Measurements from ENCODE around the gene ZFAND3.

The ZFAND3 gene

DNA sequence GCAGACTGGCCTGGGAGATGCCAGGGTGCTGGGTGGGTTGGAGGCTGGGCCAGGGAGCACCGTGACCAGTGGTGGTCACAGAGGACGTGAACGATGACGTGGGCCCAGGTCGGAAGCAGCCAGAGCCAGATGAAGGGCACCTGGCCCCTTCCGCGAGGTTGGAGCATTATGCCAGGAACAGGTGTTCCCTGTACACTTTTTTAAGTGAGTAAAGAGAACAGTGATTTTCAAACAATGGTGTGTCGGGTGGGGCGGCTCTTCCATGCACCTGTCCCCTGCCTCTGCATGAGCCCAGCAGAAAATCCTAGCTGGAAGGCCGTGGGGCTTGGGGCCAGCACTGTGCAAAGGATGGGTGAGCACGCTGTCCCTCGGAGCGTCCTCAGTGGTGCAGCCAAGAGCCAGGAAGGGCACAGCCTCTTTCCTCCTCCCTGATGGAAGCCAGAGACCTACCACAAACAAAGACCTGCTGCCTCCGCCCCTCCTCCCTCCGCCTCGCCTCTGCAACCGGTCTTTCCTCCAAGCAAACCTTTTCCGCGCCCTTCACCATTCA is 350.5 kb downstream of the ZFAND3 start:
- no peak for DNase-seq (ENCODE audit: low spot score)

DNA sequence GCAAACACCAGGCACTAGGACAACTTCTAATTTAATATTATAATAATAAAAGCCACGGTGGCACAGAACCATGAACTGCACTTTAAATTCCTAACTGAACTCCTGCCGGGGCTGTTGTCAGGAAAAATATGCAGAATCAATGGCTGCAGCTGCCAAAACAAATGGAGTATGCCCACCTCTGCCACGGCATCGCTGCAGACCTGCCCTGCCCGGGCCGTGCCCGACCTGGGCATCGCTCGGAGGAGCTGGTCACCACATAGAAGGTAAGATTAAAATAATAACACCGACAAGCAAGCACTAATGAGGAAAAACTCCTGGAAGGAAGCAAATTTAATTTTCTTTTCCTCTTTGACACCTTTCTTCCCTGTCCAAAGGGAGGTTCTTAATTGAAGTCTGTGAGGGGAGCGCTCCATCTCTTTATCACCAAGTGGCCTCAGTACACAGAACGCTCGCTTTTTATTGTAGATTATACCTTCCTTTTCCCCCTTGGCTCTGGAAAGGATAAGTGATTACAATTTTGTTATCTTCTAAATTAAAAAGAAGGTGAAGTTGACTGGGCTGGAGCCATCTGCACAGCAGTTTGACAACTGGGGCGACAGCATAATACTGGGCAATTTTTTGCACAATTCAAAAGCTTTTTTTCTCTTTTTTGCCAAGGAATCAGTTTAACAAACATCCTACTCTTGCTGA is 351.3 kb downstream of the ZFAND3 start:
- no peak for DNase-seq (ENCODE audit: low spot score)

DNA sequence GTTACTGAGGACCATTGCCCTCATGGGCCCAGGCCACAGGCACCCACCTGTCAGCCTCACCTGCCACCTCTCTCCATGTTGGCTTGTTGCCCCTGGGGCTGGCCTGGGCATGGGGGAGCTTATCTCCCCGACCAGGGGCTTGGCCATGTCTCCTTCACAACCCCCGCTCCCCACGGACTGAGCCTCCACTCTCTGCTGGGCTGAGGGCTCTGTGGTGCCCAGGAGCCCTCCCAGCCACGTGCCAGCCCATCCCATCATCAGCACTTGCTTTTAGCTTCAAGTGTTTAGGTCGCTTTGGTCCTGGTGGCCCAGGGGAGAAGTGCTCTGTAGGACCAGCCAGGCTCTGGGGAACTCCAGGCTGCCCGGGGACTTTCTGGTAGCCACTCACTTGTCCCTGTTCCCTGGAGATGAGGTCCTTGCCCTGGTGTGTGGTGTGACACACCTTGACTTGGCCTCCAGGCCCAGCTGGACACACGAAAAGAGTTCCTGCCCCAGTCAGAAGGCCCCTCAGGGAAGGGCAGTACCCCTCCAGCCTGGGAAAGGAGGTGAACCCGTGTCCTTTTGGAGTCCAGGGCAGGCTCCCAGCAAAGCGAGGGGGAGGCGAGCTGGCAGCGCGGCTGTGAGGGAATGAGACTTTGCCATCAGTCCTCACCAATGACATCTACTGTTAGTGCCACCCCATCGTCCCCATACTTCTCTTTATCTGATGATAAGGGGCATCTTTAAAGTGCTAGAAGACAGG is 352.6 kb downstream of the ZFAND3 start:
- DNase-seq (ENCODE audit: low spot score) = no peak

DNA sequence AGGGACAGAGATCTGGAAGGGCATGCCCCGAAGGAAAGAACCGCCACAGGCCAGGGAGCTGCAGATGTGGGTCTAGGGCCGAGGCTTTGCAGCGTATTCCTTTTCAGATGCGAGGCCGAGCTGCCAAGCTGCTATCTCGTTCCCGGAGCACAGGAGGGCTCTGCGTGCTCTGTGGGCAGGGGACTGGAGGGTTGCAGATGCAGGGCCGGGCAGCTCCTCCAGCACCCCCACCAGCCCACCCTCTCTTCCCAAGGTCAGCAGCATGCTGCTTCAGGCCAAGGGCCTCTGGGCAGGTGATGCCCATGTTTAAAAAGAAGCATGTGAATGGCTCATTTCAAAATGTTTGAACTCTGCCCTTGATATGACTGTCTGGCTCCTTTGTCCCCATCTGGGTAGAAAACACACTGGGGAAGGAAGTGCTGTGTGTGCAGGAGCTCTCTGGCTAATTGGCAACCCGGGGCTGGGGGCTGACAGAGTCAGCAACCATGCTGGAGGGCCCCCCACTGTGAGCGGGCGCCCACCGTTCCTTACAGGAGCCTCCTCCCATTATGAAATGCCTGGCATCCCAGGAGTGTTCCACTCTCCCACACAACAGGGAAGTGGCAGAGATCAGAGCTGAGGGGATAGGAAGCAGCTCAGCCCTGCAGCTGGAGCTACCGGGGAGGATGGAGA is 353.3 kb downstream of the ZFAND3 start:
- no peak for DNase-seq (ENCODE audit: low spot score)

- no peak for DNase-seq (ENCODE audit: low spot score)
Measured at GRCh38 chr6:38173909-38174308, 354.4 kb downstream of the ZFAND3 start.

- DNase-seq (ENCODE audit: low spot score) = no peak
Measured at GRCh38 chr6:38174315-38174714, 354.8 kb downstream of the ZFAND3 start.

DNA sequence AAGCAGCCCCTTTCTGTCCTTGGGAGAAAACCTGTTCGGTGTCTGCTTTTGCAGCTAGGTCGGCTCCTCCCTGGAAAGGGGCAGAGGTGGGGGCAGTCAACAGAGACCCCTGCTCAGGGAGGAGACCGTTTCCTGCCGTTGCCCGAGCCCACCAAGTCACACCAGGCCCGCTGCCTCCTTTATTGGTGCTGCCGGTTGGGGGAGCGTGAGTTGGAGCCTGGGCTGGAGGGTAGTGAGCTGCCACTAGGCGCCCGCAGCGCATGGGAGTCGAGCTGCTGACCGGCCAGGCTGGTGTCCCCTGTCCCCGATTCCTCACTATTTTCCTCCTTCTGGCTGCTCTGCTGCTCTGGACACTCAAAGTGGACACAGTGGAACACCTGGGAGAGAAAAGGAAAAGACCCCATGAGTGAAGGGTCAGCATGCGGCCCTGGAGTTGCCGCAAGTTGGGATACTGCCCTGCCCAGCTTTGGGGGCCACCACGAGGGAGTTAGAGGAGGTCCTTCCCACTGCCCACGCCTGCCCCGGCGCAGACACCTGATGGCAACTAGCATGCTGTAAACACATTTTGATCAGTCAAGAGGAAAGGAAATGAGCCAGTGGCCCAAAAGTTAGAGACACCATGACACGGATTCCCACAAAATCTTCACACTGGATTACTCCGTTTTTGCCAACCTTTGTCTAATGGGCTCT is 355.4 kb downstream of the ZFAND3 start:
- no peak for DNase-seq (ENCODE audit: low spot score)

GRCh38 chr6:38175786-38176185 is 356.3 kb downstream of the ZFAND3 start:
- DNase-seq (ENCODE audit: low spot score) = no peak

DNA sequence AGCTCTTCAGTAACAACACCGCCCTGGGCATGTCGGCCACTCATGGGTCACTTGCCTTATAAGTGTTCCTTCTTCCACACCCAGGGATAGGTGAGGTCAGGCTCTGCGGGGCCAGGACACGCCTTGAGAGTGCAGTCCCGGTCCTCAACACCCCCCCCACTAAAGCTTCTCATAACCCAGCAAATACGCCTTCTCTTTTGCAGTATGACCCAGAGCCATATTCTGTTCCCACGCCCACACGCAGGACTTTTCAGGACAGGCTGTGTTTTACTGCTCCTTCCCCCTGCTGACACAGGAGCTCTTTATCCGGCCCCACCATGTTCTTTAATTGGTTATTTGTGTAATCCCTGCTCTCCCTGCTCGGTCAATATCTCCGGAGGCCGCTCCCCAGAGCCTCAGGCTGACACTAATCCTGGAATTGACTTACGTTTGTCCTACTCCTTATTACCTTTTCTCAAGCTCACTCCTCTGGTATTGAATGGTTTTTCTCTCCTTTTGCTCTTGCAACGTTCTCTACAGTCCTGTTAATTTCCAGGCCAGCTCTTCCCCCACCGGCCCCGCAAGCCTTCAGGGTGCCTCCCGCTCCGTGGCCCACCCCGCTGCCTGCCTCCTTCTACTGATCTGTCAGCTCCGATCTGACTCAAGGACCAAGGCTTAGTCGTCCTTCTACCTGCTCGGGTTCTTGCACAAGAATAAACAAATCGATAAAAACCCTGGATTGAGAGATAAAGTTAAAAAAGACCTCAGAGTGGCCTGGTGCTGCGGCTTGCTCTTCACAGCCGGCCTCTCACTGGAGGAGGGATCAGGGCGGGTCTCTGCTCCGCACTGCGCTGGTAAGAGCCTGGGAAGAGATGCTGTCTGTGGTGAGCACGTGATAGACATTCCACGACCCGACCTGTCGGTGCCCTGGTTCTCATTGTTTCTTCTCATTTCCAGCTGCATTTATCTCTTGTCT is 357.5 kb downstream of the ZFAND3 start:
- DNase-seq (ENCODE audit: low spot score) = no peak

- DNase-seq (ENCODE audit: low spot score) = no peak
Measured at GRCh38 chr6:38177882-38178583, 358.5 kb downstream of the ZFAND3 start.

GRCh38 chr6:38178584-38178886 is 359.0 kb downstream of the ZFAND3 start:
- DNase-seq (ENCODE audit: low spot score) = no peak

DNA sequence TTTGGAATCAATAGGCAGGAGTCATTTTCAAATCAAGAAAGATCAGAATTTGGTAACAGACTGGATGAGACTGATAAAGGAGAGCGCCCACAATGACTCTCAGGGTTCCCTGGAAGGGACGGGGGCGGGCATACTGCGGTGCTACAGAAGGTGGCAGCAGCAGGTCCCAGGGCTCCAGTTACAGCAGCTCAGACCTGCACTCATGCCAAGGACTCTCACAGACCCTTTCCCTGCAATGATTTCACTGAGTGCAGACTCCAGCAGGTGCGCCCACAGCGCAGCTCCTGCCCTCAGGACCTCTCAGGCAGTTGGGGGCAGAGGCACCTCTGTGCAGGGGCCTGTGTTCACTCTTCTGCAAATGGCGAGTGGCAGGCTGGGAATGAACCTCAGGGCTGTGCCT is 359.8 kb downstream of the ZFAND3 start:
- no peak for DNase-seq (ENCODE audit: low spot score)

GRCh38 chr6:38179794-38180430 is 360.4 kb downstream of the ZFAND3 start:
- no peak for DNase-seq (ENCODE audit: low spot score)

DNA sequence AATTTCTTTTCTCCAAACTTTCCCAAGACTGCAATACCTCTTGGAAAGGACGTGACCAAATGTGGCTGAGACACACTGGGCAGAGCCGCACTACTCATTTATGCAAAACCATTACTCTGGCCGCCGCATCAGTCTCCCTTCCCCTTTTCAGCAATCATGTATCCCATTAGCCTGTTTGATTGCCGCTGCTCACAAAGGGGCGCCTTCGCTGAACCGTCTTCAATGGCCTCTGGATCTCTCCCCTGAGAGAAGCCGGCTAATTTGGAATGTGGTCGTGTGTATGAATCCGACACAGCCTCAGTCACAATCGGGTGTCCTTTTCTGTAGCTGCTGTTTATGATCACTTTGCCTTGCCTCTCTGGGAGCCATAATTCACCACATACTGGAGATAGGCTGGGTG is 361.1 kb downstream of the ZFAND3 start:
- DNase-seq (ENCODE audit: low spot score) = no peak

DNA sequence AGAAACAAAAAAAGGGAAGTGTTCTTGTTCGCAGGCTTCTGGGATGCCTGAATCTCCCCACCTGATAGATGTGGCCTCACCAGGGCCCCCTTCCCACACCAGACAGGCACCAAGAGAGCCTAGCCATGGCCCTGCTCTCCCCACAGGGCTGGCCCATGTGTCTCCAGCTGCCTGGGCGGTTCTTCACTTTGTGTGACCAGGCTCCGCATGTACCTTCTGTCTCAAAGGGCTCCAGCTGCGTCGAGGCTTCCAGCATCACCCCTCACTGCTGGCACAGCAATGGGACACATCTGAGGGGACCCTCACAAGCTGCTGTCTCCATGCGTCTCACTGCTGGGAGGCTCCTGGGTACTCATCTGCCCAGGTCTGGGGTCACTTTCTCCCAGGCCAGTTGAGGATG is 362.9 kb downstream of the ZFAND3 start:
- DNase-seq (ENCODE audit: low spot score) = no peak

- DNase-seq (ENCODE audit: low spot score) = no peak
Measured at GRCh38 chr6:38183856-38184584, 364.5 kb downstream of the ZFAND3 start.

DNA sequence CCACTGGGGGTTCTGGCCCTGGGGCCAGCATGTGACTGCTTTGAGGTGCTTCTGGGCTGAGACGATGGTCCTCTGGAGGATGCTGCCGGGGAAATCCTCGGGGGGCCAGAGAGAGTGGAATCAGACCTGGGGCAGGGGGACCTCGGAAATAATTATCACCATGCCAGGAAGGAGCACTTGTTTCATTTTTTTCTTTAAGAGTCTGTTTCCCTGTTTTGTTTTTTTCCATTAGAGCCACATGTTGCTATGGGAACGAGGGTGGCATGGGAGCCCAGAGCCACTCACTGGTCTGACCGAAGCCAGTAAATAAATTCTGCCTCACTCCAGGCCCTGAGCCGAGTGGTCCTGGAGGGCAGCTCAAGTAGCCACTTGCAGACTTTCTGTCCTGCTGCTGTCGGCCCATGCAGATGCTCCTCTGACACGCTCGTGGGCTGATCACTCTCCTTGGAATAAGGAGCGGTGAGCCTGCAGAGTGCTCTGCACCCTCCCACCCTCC is 365.1 kb downstream of the ZFAND3 start:
- DNase-seq (ENCODE audit: low spot score) = no peak

DNA sequence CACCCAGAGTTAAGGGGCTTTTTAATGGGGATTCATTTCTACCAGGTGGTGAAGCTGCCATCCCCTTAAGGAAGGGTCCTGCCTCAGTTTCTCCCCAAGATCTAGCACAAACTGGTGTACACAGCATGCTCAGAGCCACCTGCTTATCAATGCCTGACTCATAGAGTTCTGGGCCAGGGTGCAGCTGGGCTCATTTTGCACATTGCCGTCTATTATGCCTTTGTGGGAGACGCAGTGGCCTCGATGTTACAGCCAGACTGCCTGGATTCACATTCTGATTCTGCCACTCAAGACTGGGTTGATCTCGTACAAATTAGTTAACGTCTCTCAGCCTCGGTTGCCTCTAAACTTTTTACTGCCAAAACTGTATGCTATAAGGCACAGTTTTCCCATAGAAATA is 365.7 kb downstream of the ZFAND3 start:
- DNase-seq (ENCODE audit: low spot score) = no peak

- DNase-seq (ENCODE audit: low spot score) = no peak
Measured at GRCh38 chr6:38185752-38186151, 366.2 kb downstream of the ZFAND3 start.
